ENCODE measurements around the gene SPOCK3. TPM values are rescaled to one million over a fixed set of nuclear protein-coding genes. Genes with fewer than 3 reads are reported as not detected.

SPOCK3 gene
- polyA plus RNA-seq, 3 donors, result 0.31 to 1.9 (median 1.2) TPM

DNA sequence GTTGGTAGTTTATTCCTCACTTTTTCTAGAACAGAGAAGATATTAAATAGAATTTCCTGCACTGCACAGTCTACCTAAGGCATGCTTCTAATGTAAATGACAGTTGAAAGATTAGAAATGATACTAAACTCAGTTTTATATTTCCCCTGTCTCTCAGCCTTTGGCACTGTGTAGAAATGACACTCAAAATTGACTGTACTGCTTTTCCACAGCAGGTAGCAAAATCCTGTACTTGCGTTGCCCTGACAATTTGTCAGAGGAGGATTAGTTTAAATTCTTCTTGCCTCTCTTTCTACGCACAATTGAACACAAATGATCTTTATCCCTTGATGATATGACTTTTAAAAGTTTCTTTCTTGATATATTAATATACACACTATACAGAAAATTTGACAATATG is 347.6 kb downstream of the SPOCK3 start:
- intact Hi-C loops (cut with micrococcal nuclease), result no loop called here
- DNase-seq, result no peak
- Mint-ChIP-seq H3K27me3 (ENCODE audit: low read depth in 3 of 3) (peaks cover 0 to 1% (median 0%) of the 10 kb centered on the region in 3 donors), H3K36me3 (no peaks in the 10 kb centered on the region), H3K9me3 (peaks cover 0 to 4% (median 0%) of the 10 kb centered on the region in 7 donors), H3K4me3 (no peak overlapping the region), H3K4me1 (no peaks in the 10 kb centered on the region), H3K27ac (no peak overlapping the region)
- H2AFZ ChIP-seq (ENCODE audit: insufficient read depth, low read depth, low read length, poor library complexity, severe bottlenecking), result no peak overlapping the region
- H3K4me1 ChIP-seq (ENCODE audit: control insufficient read depth in 1 of 2, insufficient read depth in 2 of 2, low read length in 2 of 2), result no peaks in the 10 kb centered on the region
- no peak overlapping the region for H3K27ac ChIP-seq (ENCODE audit: low read depth in 1 of 2, low read length in 2 of 2)
- no peaks in the 10 kb centered on the region for H3K9me3 ChIP-seq (replicated peaks in 1 of 2; ENCODE audit: control insufficient read depth in 1 of 2, insufficient read depth in 1 of 2, low read length in 2 of 2)
- TF ChIP-seq, protein P1, sequence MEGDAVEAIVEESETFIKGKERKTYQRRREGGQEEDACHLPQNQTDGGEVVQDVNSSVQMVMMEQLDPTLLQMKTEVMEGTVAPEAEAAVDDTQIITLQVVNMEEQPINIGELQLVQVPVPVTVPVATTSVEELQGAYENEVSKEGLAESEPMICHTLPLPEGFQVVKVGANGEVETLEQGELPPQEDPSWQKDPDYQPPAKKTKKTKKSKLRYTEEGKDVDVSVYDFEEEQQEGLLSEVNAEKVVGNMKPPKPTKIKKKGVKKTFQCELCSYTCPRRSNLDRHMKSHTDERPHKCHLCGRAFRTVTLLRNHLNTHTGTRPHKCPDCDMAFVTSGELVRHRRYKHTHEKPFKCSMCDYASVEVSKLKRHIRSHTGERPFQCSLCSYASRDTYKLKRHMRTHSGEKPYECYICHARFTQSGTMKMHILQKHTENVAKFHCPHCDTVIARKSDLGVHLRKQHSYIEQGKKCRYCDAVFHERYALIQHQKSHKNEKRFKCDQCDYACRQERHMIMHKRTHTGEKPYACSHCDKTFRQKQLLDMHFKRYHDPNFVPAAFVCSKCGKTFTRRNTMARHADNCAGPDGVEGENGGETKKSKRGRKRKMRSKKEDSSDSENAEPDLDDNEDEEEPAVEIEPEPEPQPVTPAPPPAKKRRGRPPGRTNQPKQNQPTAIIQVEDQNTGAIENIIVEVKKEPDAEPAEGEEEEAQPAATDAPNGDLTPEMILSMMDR (IDR thresholded peaks at IDR 0.05), result no peak
- H3K4me2 ChIP-seq (replicated peaks; ENCODE audit: extremely low read depth, low read length, poor library complexity, severe bottlenecking), result no peak overlapping the region
- H3K9ac ChIP-seq (ENCODE audit: insufficient read depth, low read length, poor library complexity, severe bottlenecking), result no peak overlapping the region
- no peaks in the 10 kb centered on the region for H3K36me3 ChIP-seq (replicated peaks in 1 of 2; ENCODE audit: control insufficient read depth in 1 of 2, insufficient read depth in 2 of 2, low read length in 2 of 2)
- no peaks in the 10 kb centered on the region for H3K79me2 ChIP-seq (ENCODE audit: insufficient read depth, low read length)
- WGBS (ENCODE audit: insufficient coverage), result no CpG with 5 or more reads among the region's 2 CpGs
- no peak overlapping the region for H3K4me3 ChIP-seq (replicated peaks in 1 of 3; ENCODE audit: low read depth in 2 of 3, low read length in 3 of 3)
- H3K27me3 ChIP-seq (ENCODE audit: control insufficient read depth in 2 of 2, insufficient read depth in 2 of 2, low read length in 2 of 2), result no peaks in the 10 kb centered on the region
- H4K20me1 ChIP-seq (ENCODE audit: insufficient read depth, low read length), result no peaks in the 10 kb centered on the region

- H3K4me3 Mint-ChIP-seq, result no peak overlapping the region
- H3K27ac Mint-ChIP-seq, result no peak overlapping the region
- Histone ChIP-seq H3K4me2 (replicated peaks; ENCODE audit: extremely low read depth, low read length, poor library complexity, severe bottlenecking) (no peak overlapping the region), H3K79me2 (ENCODE audit: insufficient read depth, low read length) (no peaks in the 10 kb centered on the region), H3K4me1 (ENCODE audit: control insufficient read depth in 1 of 2, insufficient read depth in 2 of 2, low read length in 2 of 2) (no peaks in the 10 kb centered on the region), H3K9ac (ENCODE audit: insufficient read depth, low read length, poor library complexity, severe bottlenecking) (no peak overlapping the region), H3K27me3 (ENCODE audit: control insufficient read depth in 2 of 2, insufficient read depth in 2 of 2, low read length in 2 of 2) (no peaks in the 10 kb centered on the region), H4K20me1 (ENCODE audit: insufficient read depth, low read length) (no peaks in the 10 kb centered on the region), H3K36me3 (replicated peaks in 1 of 2; ENCODE audit: control insufficient read depth in 1 of 2, insufficient read depth in 2 of 2, low read length in 2 of 2) (no peaks in the 10 kb centered on the region), H3K27ac (ENCODE audit: low read depth in 1 of 2, low read length in 2 of 2) (no peak overlapping the region), H3K9me3 (replicated peaks in 1 of 2; ENCODE audit: control insufficient read depth in 1 of 2, insufficient read depth in 1 of 2, low read length in 2 of 2) (no peaks in the 10 kb centered on the region), H3K4me3 (replicated peaks in 1 of 3; ENCODE audit: low read depth in 2 of 3, low read length in 3 of 3) (no peak overlapping the region), H2AFZ (ENCODE audit: insufficient read depth, low read depth, low read length, poor library complexity, severe bottlenecking) (no peak overlapping the region)
- intact Hi-C loops (cut with micrococcal nuclease), result no loop called here
- H3K36me3 Mint-ChIP-seq, result no peaks in the 10 kb centered on the region
- H3K4me1 Mint-ChIP-seq, result no peaks in the 10 kb centered on the region
- H3K9me3 Mint-ChIP-seq, result peaks cover 0 to 3% (median 0%) of the 10 kb centered on the region in 7 donors
- no CpG with 5 or more reads among the region's 2 CpGs for WGBS (ENCODE audit: insufficient coverage)
- TF ChIP-seq, protein P1 (IDR thresholded peaks at IDR 0.05), result no peak
- DNase-seq, result no peak
- H3K27me3 Mint-ChIP-seq (ENCODE audit: low read depth in 3 of 3), result no peaks in the 10 kb centered on the region
Observed at GRCh38 chr4:166882221-166882620, 352.1 kb downstream of the SPOCK3 start.

All from CD14-positive monocyte (primary cell).